Activated CD4-positive, alpha-beta T cell treated with anti-CD3 and anti-CD28 coated beads for 36 hours (primary cell): Measurements from ENCODE around the gene PPP2R5A. TPM values are rescaled to one million over a fixed set of nuclear protein-coding genes. Genes with fewer than 3 reads are reported as not detected.
"Not testable (repeated sequence)": the region's sequence is repeated elsewhere in the genome, so short reads cannot be mapped to it uniquely, and the experiment has no call there.

Source experiments
- ATAC-seq: fragments of 200-7000 bp; cut with Tn5 transposase; one replicate; pipeline ENCODE4 v1.10.0; 2021; ENCODE audit warnings: mild to moderate bottlenecking, moderate library complexity
- CTCF ChIA-PET: fragments of 350-600 bp; sonication (Branson Sonifier 250); formaldehyde crosslinking; loops from one replicate; lab custom pipeline; 2021; ENCODE audit warnings: antibody characterized with exemption; lab: Charles Lee
- POLR2A ChIA-PET: fragments of 350-600 bp; sonication (Branson Sonifier 250); formaldehyde crosslinking; loops from one replicate; lab custom pipeline; 2021; ENCODE audit warnings: antibody characterized with exemption, inconsistent platforms; lab: Charles Lee
- DNase-seq: peaks from one replicate; pipeline ENCODE4 v3.0.0-alpha.2; 2020
- H3K27ac Mint-ChIP-seq: one replicate; pipeline ENCODE4 v1.8.0; 2021; ENCODE audit warnings: mixed read lengths
- H3K27me3 Mint-ChIP-seq: one replicate; pipeline ENCODE4 v1.8.0; 2021; ENCODE audit warnings: mixed read lengths
- H3K36me3 Mint-ChIP-seq: one replicate; pipeline ENCODE4 v1.8.0; 2021; ENCODE audit warnings: low read depth, mixed read lengths
- H3K4me1 Mint-ChIP-seq: one replicate; pipeline ENCODE4 v1.8.0; 2021; ENCODE audit warnings: mixed read lengths
- H3K4me3 Mint-ChIP-seq: one replicate; pipeline ENCODE4 v1.8.0; 2021; ENCODE audit warnings: mild to moderate bottlenecking, moderate library complexity, mixed read lengths
- H3K9me3 Mint-ChIP-seq: one replicate; pipeline ENCODE4 v1.8.0; 2021; ENCODE audit warnings: low read depth, mixed read lengths
- intact Hi-C, 2 experiments: fragments of 100-400 bp; cut with DNase I in 1 of 2; cut with micrococcal nuclease in 1 of 2; formaldehyde crosslinking; loops; one replicate each; pipeline versions ENCODE4 v1.14.2 to v1.15.1; 2022 to 2024; cut with DNase I, micrococcal nuclease
- total RNA-seq, 2 experiments: library from RNA; stranded (reverse); gene quantifications; one replicate each; pipeline ENCODE4 v1.2.3, GENCODE V29; 2021

The PPP2R5A gene
- total RNA-seq, 2 experiments from 2014 or later, result 32.3 to 36.1 TPM

DNA sequence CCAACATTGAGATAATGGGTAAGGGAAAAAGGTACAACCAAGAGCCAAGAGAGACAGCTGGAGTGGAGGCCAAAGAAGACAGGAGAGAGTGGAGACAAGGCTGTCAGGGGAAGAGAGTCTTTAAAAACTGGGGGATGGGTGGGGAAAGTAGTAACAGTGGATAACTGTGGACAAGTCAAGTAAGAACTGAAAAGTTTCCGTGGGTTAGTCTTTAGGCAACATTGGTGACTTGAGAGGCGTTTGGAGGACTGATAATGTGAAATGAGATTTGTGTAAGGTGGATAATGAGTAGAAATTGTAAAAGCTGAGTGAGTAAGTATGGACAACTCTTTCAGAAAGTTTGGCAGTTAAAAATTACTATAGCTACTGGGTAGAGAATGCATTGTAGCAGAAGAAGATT, 10.4 kb downstream of the PPP2R5A start:
- ChIA-PET POLR2A (interaction anchor here (1.1 kb wide), 1 partner anchor 18 kb away, joined by 4 read pairs; no protein-coding TSS in a partner anchor), CTCF (interaction anchor here (0.8 to 1.7 kb wide), 3 partner anchors 11 to 260 kb away, joined by 3 to 11 read pairs (median 3); partner anchors contain the start of genes DTL and INTS7)
- Mint-ChIP-seq H3K4me1 (peaks cover 73% of the 10 kb centered on the region), H3K4me3 (no peak overlapping the region), H3K27me3 (no peaks in the 10 kb centered on the region), H3K36me3 (peaks cover 7% of the 10 kb centered on the region), H3K27ac (peak overlapping the region; percentile 10), H3K9me3 (no peaks in the 10 kb centered on the region)
- ATAC-seq (peak; percentile 71), DNase-seq (no peak)
- intact Hi-C loops, result no loop called here

DNA sequence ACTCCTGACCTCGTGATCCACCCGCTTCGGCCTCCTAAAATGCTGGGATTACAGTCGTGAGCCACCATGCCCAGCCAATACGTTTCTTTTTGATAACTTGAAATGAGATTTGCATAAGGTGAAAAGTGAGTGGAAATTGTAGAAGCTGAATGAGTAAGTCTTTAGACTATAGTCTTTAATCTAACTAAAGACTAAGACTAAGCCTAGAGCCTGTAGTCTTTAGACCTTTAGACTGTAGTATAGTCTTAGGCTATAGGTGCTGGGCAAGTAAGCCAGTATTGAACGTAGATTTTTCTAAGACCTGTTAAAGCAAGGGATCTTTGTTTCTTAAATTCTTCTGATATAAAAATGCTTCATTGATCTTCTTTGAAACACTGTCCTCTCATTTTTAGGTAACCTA, 12.1 kb downstream of the PPP2R5A start:
- H3K36me3 Mint-ChIP-seq, result peaks cover 5% of the 10 kb centered on the region
- ATAC-seq (peak; percentile 63), DNase-seq (no peak)
- POLR2A ChIA-PET, result interaction anchor here (0.7 to 1.0 kb wide), 2 partner anchors 9 to 405 kb away, joined by 3 to 4 read pairs; no protein-coding TSS in a partner anchor
- H3K4me1 Mint-ChIP-seq, result peaks cover 66% of the 10 kb centered on the region
- intact Hi-C loops, result no loop called here
- no peak overlapping the region for H3K4me3 Mint-ChIP-seq
- CTCF ChIA-PET, result interaction anchor here (0.7 kb wide), 1 partner anchor 617 kb away, joined by 3 read pairs; no protein-coding TSS in a partner anchor
- H3K27me3 Mint-ChIP-seq, result no peaks in the 10 kb centered on the region
- H3K9me3 Mint-ChIP-seq, result no peaks in the 10 kb centered on the region
- no peak overlapping the region for H3K27ac Mint-ChIP-seq

DNA sequence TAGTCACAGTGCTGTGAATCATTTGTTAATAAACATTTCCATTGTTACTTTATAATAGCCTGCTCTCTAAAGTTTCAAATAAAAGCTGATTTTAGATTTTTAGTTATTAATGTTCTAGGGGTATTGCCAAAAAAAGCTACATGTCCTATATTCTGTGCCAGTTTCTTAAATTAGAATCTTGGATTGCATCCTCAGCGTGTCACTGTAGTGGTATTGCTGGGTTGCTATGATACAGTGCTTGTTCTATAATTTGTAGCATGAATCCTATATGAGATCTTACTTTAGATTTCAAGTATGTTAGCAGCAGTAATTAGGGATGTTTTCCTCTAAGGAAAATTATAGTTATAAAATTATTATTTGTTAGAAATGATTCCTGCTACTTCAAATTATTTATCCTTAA, 16.4 kb downstream of the PPP2R5A start:
- Mint-ChIP-seq H3K27me3 (no peaks in the 10 kb centered on the region), H3K4me3 (no peak overlapping the region), H3K9me3 (no peaks in the 10 kb centered on the region), H3K4me1 (peaks cover 53% of the 10 kb centered on the region), H3K27ac (no peak overlapping the region), H3K36me3 (peaks cover 12% of the 10 kb centered on the region)
- POLR2A ChIA-PET, result no interaction called here
- intact Hi-C loops, result no loop called here
- DNase-seq (no peak), ATAC-seq (no peak)
- CTCF ChIA-PET, result interaction anchor here (0.7 to 1.5 kb wide), 3 partner anchors 10 to 266 kb away, joined by 3 to 4 read pairs (median 3); partner anchors contain the start of genes DTL and INTS7

DNA sequence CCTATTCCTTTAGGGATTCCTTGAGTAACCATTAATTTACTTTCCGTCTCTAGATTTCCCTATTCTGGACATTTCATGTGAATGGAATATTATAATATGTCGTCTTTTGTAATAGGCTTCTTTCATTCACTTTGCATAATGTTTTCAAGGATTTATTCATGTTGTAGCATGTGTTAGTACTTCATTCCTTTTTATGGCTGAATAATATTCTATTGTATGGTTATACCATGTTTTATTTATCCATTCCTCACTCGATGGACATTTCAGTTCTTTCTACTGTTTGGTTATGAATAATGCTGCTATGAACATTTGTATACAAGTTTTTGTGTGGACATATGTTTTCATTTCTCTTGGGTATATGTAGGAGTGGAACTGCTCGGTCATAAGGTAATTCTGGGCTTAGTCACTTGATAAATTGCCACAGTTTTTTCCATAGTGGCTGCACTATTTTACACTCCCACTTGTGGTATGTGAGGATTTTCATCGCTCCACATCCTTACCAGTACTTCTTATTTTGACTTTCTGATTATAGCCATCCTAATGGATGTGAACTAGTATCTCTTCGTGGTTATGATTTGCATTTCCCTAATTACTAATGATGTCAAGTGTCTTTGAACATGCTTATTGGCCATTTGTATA, 17.7 kb downstream of the PPP2R5A start:
- Mint-ChIP-seq H3K9me3 (no peaks in the 10 kb centered on the region), H3K27ac (peak overlapping the region; percentile 19), H3K4me3 (no peak overlapping the region), H3K27me3 (no peaks in the 10 kb centered on the region), H3K36me3 (peaks cover 17% of the 10 kb centered on the region), H3K4me1 (peaks cover 53% of the 10 kb centered on the region)
- ATAC-seq (peak; percentile 76), DNase-seq (no peak)
- intact Hi-C loops, result no loop called here
- CTCF ChIA-PET, result no interaction called here
- POLR2A ChIA-PET, result no interaction called here

DNA sequence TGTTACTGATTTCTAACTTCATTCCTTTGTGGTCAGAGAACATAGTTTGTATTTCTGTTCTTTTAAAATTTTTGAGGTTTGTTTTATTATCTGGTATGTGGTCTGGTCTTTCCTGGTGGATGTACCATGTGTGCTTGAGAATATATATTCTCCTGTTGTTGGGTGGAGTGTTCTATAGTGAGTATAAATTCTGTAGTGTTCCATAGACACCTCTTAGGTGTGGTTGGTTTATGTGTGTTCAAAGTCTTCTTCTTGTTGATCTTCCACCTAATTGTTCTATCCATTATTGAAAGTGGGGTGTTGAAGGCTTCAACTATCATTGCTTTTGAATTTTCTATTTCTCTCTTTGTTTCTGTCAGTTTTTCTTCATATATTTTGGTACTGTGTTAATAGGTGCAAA, 20.1 kb downstream of the PPP2R5A start:
- Mint-ChIP-seq H3K9me3 (peaks cover 2% of the 10 kb centered on the region), H3K27ac (no peak overlapping the region), H3K27me3 (no peaks in the 10 kb centered on the region), H3K4me3 (no peak overlapping the region), H3K36me3 (peaks cover 33% of the 10 kb centered on the region), H3K4me1 (peaks cover 61% of the 10 kb centered on the region)
- ChIA-PET CTCF (interaction anchor here (0.7 kb wide), 1 partner anchor 460 kb away, joined by 4 read pairs; no protein-coding TSS in a partner anchor), POLR2A (no interaction called here)
- DNase-seq, result no peak
- no peak for ATAC-seq
- intact Hi-C loops, result no loop called here

DNA sequence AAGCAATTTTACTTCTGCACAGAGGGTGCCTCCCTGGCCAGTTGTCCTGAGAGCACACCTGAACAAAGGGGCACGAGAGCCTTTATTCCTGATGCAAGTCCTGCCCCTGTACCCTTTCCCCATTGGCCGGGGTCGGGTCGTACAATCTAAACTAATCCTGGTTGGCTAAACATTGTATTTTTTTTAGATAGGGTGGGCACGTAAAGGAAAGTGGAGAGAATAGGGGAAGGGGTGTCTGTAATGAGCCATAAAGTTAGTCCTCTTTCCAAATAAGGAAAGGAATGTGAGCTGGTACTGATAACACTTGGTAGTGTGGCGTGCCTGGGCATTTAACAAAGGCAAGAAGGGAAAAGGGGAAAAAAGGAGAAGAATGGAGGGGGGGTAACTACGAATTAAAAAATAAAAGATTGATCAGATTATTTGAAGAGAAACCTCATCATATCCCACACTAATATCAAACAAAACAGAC, 20.8 kb downstream of the PPP2R5A start:
- CTCF ChIA-PET, DNase-seq, H3K4me3 Mint-ChIP-seq, H3K9me3 Mint-ChIP-seq, intact Hi-C loops, H3K27me3 Mint-ChIP-seq, H3K27ac Mint-ChIP-seq, ATAC-seq: not testable (repeated sequence)
- Mint-ChIP-seq H3K36me3 (peaks cover 35% of the 10 kb centered on the region), H3K4me1 (peaks cover 62% of the 10 kb centered on the region)
- POLR2A ChIA-PET, result interaction anchor here (0.7 kb wide), 1 partner anchor 201 kb away, joined by 3 read pairs; no protein-coding TSS in a partner anchor

DNA sequence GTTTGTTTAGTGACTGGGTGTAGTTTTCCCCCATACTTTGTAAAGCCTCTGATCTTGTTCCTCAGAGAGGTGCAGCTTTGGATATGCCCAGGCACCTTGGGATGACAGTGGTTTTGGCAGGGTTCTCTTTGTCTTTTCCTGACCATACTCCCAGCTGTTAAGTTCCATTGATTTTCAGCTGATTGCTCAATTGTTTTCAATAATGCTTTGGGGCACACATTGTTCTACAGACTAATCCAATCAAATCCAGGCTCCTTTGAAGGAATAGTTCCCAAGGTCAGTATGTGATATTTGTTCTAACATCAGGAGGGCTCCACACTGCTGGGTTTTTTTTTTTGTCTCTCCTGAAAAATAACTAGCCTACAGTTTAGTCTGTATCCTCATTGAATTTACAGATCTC, 24.8 kb downstream of the PPP2R5A start:
- Mint-ChIP-seq H3K9me3 (peaks cover 4% of the 10 kb centered on the region), H3K4me1 (peaks cover 47% of the 10 kb centered on the region), H3K4me3 (no peak overlapping the region), H3K27ac (no peak overlapping the region), H3K36me3 (peaks cover 43% of the 10 kb centered on the region), H3K27me3 (no peaks in the 10 kb centered on the region)
- DNase-seq, result no peak
- CTCF ChIA-PET, result interaction anchor here (0.6 kb wide), 1 partner anchor 391 kb away, joined by 3 read pairs; no protein-coding TSS in a partner anchor
- POLR2A ChIA-PET, result no interaction called here
- intact Hi-C loops, result no loop called here
- no peak for ATAC-seq

DNA sequence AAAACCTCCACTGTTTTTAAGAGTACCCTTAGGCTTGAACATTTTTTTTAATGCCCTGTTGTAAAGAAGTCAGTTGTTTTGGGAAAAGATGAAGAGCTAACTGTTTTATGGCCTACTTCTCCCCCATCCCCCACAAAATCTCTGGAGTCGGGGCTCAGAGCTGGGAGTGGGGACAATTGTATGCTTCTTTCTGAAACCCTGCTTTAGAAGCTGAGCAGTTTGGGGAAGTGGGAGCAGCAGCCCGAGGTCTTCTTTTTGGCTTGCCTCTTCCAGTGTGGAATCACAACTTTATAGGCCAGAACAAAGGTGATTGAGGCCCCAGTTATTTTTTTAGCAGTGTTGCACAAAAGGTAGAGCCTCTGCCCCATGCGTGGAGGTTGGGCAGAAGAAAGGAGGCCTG, 25.2 kb downstream of the PPP2R5A start:
- H3K36me3 Mint-ChIP-seq, result peaks cover 40% of the 10 kb centered on the region
- DNase-seq (no peak), ATAC-seq (no peak)
- no peak overlapping the region for H3K27ac Mint-ChIP-seq
- ChIA-PET POLR2A (interaction anchor here (0.7 kb wide), 1 partner anchor 20 kb away, joined by 3 read pairs; no protein-coding TSS in a partner anchor), CTCF (interaction anchor here (0.9 to 1.5 kb wide), 2 partner anchors 24 to 238 kb away, joined by 4 read pairs; no protein-coding TSS in a partner anchor)
- no peaks in the 10 kb centered on the region for H3K27me3 Mint-ChIP-seq
- no peak overlapping the region for H3K4me3 Mint-ChIP-seq
- intact Hi-C loops, result no loop called here
- peaks cover 4% of the 10 kb centered on the region for H3K9me3 Mint-ChIP-seq
- peaks cover 48% of the 10 kb centered on the region for H3K4me1 Mint-ChIP-seq

DNA sequence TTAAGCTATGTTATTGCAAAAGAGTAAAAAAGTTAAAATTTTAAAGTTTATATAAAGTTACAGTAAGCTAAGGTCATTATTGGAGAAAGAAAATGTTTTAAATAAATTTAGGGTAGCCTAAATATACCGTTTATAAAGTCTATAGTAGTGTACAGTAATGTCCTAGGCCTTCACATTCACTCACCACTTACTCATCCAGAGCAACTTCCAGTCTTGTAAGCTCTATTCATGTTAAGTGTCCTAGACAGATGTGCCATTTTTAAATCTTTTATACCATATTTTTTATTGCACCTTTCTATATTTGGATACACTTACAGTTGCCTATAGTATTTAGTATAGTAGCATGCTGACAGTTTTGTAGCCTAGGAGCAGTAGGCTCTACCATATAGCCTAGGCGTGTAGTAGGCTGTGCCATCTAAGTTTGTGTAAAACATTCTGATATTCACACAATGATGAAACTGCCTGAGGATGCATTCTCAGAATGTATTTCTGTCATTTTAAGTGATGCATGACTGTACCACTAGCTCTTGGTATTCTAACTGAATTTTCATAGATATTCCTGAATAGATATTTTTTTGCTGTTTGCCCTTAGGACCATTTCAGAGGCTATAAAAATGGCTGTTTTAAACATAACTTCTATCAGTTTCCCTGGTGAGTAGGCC, 26.8 kb downstream of the PPP2R5A start:
- ChIA-PET CTCF (interaction anchor here (0.6 to 1.5 kb wide), 8 partner anchors 19 to 1865 kb away, joined by 3 to 4 read pairs (median 3); no protein-coding TSS in a partner anchor), POLR2A (interaction anchor here (0.5 kb wide), 1 partner anchor 241 kb away, joined by 4 read pairs; no protein-coding TSS in a partner anchor)
- no peaks in the 10 kb centered on the region for H3K27me3 Mint-ChIP-seq
- peaks cover 34% of the 10 kb centered on the region for H3K36me3 Mint-ChIP-seq
- DNase-seq (no peak), ATAC-seq (no peak)
- intact Hi-C loops, result no loop called here
- peaks cover 4% of the 10 kb centered on the region for H3K9me3 Mint-ChIP-seq
- no peak overlapping the region for H3K27ac Mint-ChIP-seq
- peaks cover 55% of the 10 kb centered on the region for H3K4me1 Mint-ChIP-seq
- no peak overlapping the region for H3K4me3 Mint-ChIP-seq

DNA sequence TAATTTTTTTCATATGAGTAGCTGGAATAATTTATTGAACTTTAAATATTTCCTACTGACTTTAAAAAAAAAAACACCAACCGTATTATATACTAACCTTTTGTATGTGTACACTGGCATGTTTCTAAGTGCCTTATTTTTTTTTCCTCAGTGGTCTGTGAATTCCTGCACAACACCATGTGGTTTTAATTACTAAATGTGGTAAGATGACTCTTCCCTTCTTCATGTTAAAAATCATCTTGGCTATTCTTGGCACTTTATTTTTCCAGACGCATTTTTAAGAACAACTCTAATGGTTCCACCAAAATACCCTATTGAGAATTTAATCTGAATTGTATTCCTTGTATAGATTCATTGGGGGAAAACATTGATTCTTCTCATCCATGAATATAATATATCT, 28.4 kb downstream of the PPP2R5A start:
- intact Hi-C loops, result no loop called here
- no peaks in the 10 kb centered on the region for H3K27me3 Mint-ChIP-seq

DNA sequence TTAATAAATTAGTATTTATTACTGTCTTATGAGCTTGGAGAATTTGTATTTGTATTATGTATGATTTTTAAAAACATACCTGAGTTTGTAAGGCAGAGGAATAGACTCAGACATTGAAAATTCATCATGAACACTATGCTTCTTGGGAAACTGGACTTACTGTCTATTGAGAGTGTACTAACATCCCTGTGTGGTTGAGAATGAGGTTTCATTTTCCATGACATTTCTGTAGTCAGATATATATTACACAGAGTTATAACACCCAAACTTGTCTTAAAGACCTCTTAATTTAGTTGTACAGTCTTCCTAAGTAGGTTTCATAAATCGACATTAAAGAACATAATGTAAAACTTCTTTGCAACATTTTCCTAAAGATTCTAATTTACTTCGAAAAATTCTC, 30.0 kb downstream of the PPP2R5A start:
- H3K9me3 Mint-ChIP-seq, result peaks cover 2% of the 10 kb centered on the region
- peaks cover 44% of the 10 kb centered on the region for H3K4me1 Mint-ChIP-seq

More for the DNA sequence above, 28.4 kb downstream of the PPP2R5A start:
- H3K4me1 Mint-ChIP-seq, result peaks cover 57% of the 10 kb centered on the region
- no peak for ATAC-seq
- H3K36me3 Mint-ChIP-seq, result peaks cover 29% of the 10 kb centered on the region
- no peak for DNase-seq
- H3K4me3 Mint-ChIP-seq, result no peak overlapping the region
- peak overlapping the region; percentile 37 for H3K27ac Mint-ChIP-seq
- CTCF ChIA-PET, result interaction anchor here (0.7 to 1.0 kb wide), 3 partner anchors 12 to 278 kb away, joined by 3 read pairs; partner anchors contain the start of gene INTS7
- POLR2A ChIA-PET, result interaction anchor here (0.8 kb wide), 1 partner anchor 18 kb away, joined by 4 read pairs; no protein-coding TSS in a partner anchor
- peaks cover 2% of the 10 kb centered on the region for H3K9me3 Mint-ChIP-seq

More for the DNA sequence above, 30.0 kb downstream of the PPP2R5A start:
- Mint-ChIP-seq H3K4me3 (no peak overlapping the region), H3K27ac (no peak overlapping the region), H3K36me3 (peaks cover 18% of the 10 kb centered on the region), H3K27me3 (no peaks in the 10 kb centered on the region)
- intact Hi-C loops, result no loop called here
- no peak for DNase-seq
- POLR2A ChIA-PET, result no interaction called here
- peak; percentile 45 for ATAC-seq
- CTCF ChIA-PET, result interaction anchor here (1.3 to 2.0 kb wide), 2 partner anchors 53 to 141 kb away, joined by 4 to 6 read pairs; no protein-coding TSS in a partner anchor
